Measurements from ENCODE around the gene USP17L25.
"Not testable (repeated sequence)": the region's sequence is repeated elsewhere in the genome, so short reads cannot be mapped to it uniquely, and the experiment has no call there.

DNA sequence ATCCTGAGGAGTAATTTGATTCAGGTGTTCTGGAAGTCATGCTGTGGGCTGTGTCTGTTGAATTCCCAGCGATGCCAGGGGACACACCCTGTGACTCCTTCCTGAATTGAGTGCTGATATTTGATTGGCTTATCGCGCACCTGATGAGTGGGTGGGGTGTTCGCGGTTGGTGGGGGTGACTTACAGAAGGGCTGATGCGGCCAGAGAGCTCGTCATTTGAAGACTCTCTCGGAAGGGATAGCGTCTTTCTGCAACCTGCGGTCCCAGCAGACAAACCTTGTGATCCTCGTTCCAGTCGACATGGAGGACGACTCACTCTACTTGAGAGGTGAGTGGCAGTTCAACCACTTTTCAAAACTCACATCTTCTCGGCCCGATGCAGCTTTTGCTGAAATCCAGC lies 18.9 kb downstream of the USP17L25 start, which contains the start of gene USP17L28:
- TF ChIP-seq RAD21 (IDR thresholded peaks at IDR 0.05); SP1 (IDR thresholded peaks at IDR 0.05); EGR1 (IDR thresholded peaks at IDR 0.05; ENCODE audit: low read depth in 2 of 2); RXRA (IDR thresholded peaks at IDR 0.05); JUND (IDR thresholded peaks at IDR 0.05): not testable (repeated sequence)
- TF ChIP-seq, protein P1, sequence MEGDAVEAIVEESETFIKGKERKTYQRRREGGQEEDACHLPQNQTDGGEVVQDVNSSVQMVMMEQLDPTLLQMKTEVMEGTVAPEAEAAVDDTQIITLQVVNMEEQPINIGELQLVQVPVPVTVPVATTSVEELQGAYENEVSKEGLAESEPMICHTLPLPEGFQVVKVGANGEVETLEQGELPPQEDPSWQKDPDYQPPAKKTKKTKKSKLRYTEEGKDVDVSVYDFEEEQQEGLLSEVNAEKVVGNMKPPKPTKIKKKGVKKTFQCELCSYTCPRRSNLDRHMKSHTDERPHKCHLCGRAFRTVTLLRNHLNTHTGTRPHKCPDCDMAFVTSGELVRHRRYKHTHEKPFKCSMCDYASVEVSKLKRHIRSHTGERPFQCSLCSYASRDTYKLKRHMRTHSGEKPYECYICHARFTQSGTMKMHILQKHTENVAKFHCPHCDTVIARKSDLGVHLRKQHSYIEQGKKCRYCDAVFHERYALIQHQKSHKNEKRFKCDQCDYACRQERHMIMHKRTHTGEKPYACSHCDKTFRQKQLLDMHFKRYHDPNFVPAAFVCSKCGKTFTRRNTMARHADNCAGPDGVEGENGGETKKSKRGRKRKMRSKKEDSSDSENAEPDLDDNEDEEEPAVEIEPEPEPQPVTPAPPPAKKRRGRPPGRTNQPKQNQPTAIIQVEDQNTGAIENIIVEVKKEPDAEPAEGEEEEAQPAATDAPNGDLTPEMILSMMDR (IDR thresholded peaks at IDR 0.05; ENCODE audit: low read depth, low read length, missing input control) = not testable (repeated sequence)
- TF ChIP-seq, protein P2, sequence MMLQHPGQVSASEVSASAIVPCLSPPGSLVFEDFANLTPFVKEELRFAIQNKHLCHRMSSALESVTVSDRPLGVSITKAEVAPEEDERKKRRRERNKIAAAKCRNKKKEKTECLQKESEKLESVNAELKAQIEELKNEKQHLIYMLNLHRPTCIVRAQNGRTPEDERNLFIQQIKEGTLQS (IDR thresholded peaks at IDR 0.05) = not testable (repeated sequence)
- TF ChIP-seq, protein P3, sequence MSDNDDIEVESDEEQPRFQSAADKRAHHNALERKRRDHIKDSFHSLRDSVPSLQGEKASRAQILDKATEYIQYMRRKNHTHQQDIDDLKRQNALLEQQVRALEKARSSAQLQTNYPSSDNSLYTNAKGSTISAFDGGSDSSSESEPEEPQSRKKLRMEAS (IDR thresholded peaks at IDR 0.05) = not testable (repeated sequence)
